DLD1 (cell line): Measurements from ENCODE around the gene ACOD1.
"Not testable (repeated sequence)": the region's sequence is repeated elsewhere in the genome, so short reads cannot be mapped to it uniquely, and the experiment has no call there.

Experiments
- in situ Hi-C: cut with HindIII; loops from 2 replicates; pipeline ENCODE4 v1.10.0; 2017; ENCODE audit warnings: low sequenced_read_pairs

The ACOD1 gene

GRCh38 chr13:76948149-76948548 is at the start of gene ACOD1:
TSS of gene ACOD1 (plus strand) at chr13:76948511. CDS start at chr13:76948559, 48 bp downstream.
- in situ Hi-C loops = no loop called here

GRCh38 chr13:76899066-76899465 is 49.2 kb upstream of the ACOD1 start:
- in situ Hi-C loops = not testable (repeated sequence)

- in situ Hi-C loops = loop anchor here (25.0 kb wide), 1 partner anchor 1041 kb away; no protein-coding TSS in a partner anchor
These were observed 44.7 kb upstream of the ACOD1 start for GRCh38 chr13:76903544-76904162.

GRCh38 chr13:76904507-76904906 is 43.8 kb upstream of the ACOD1 start:
- in situ Hi-C loops = loop anchor here (25.0 kb wide), 1 partner anchor 1042 kb away; no protein-coding TSS in a partner anchor

- in situ Hi-C loops = loop anchor here (25.0 kb wide), 1 partner anchor 1050 kb away; no protein-coding TSS in a partner anchor
These were observed 35.8 kb upstream of the ACOD1 start for GRCh38 chr13:76912476-76912875.

- in situ Hi-C loops = loop anchor here (25.0 kb wide), 1 partner anchor 1052 kb away; no protein-coding TSS in a partner anchor
These were observed 34.4 kb upstream of the ACOD1 start for GRCh38 chr13:76913898-76914297.

- in situ Hi-C loops = loop anchor here (25.0 kb wide), 1 partner anchor 1055 kb away; no protein-coding TSS in a partner anchor
These were observed 31.2 kb upstream of the ACOD1 start for GRCh38 chr13:76917095-76917494.

- in situ Hi-C loops = loop anchor here (25.0 kb wide), 1 partner anchor 1056 kb away; no protein-coding TSS in a partner anchor
These were observed 30.4 kb upstream of the ACOD1 start for GRCh38 chr13:76917755-76918481.

- in situ Hi-C loops = loop anchor here (25.0 kb wide), 1 partner anchor 1059 kb away; no protein-coding TSS in a partner anchor
These were observed 26.8 kb upstream of the ACOD1 start for GRCh38 chr13:76921516-76921915.

GRCh38 chr13:76925115-76925514 is 23.2 kb upstream of the ACOD1 start:
- in situ Hi-C loops = no loop called here

GRCh38 chr13:76927955-76928354 is 20.4 kb upstream of the ACOD1 start:
- in situ Hi-C loops = no loop called here

- in situ Hi-C loops = no loop called here
These were observed 19.9 kb upstream of the ACOD1 start for GRCh38 chr13:76928456-76928855.

GRCh38 chr13:76929320-76929719 is 19.0 kb upstream of the ACOD1 start:
- in situ Hi-C loops = no loop called here

GRCh38 chr13:76929851-76930374 is 18.4 kb upstream of the ACOD1 start:
- in situ Hi-C loops = no loop called here

- in situ Hi-C loops = no loop called here
These were observed 16.2 kb upstream of the ACOD1 start for GRCh38 chr13:76932076-76932475.

- in situ Hi-C loops = no loop called here
These were observed 13.6 kb upstream of the ACOD1 start for GRCh38 chr13:76934671-76935070.

GRCh38 chr13:76936763-76937162 is 11.5 kb upstream of the ACOD1 start:
- in situ Hi-C loops = no loop called here

- in situ Hi-C loops = no loop called here
These were observed 11.0 kb upstream of the ACOD1 start for GRCh38 chr13:76937281-76937820.

- in situ Hi-C loops = no loop called here
These were observed 9.1 kb upstream of the ACOD1 start for GRCh38 chr13:76939215-76939614.

- in situ Hi-C loops = no loop called here
These were observed 5.9 kb upstream of the ACOD1 start for GRCh38 chr13:76942363-76942762.

- in situ Hi-C loops = no loop called here
These were observed 4.7 kb upstream of the ACOD1 start for GRCh38 chr13:76943646-76944045.
